ENCODE measurements around the gene KAZN. TPM values are rescaled to one million over a fixed set of nuclear protein-coding genes. Genes with fewer than 3 reads are reported as not detected.

KAZN gene
- polyA plus RNA-seq, 2 of the 4 experiments (the other 2 are of a cell fraction) = 1.3 to 1.9 TPM

- Histone ChIP-seq H3K4me1 (no peaks in the 10 kb centered on the region), H3K9me3 (no peaks in the 10 kb centered on the region), H3K4me2 (no peak overlapping the region), H3K27ac (no peak overlapping the region), H3K4me3 (no peak overlapping the region)
- DNase-seq (ENCODE audit: low read depth in 1 of 2, low spot score in 1 of 2) = no peak
- no peak for ATAC-seq
- no peak for TF ChIP-seq EHF (CRISPR knock-in tag; IDR thresholded peaks at IDR 0.05)
- no peak for TF ChIP-seq ATOH8 (CRISPR knock-in tag; IDR thresholded peaks at IDR 0.05; ENCODE audit: low read depth)
- no peak for TF ChIP-seq NPAS2 (CRISPR knock-in tag; IDR thresholded peaks at IDR 0.05; ENCODE audit: borderline replicate concordance)
- no peak for TF ChIP-seq GATA3 (IDR thresholded peaks at IDR 0.05; ENCODE audit: borderline replicate concordance)
- no peak for TF ChIP-seq ZSCAN20 (CRISPR knock-in tag; IDR thresholded peaks at IDR 0.05)
- no peak for TF ChIP-seq FOSB (CRISPR knock-in tag; IDR thresholded peaks at IDR 0.05)
- TF ChIP-seq MAZ (IDR thresholded peaks at IDR 0.05; ENCODE audit: borderline replicate concordance, low read depth, low read length) = no peak
- TF ChIP-seq NFE2L2 (conservative IDR thresholded peaks at IDR 0.05; ENCODE audit: low read length) = no peak
- TF ChIP-seq HES2 (IDR thresholded peaks at IDR 0.05) = no peak
- no peak for TF ChIP-seq HDAC2 (IDR thresholded peaks at IDR 0.05)
- TF ChIP-seq BCL3 (IDR thresholded peaks at IDR 0.05) = no peak
- no peak for TF ChIP-seq ZFP36 (IDR thresholded peaks at IDR 0.05; ENCODE audit: borderline replicate concordance, partially characterized antibody)
- no peak for TF ChIP-seq REST (IDR thresholded peaks at IDR 0.05)
- no peak for TF ChIP-seq USF2 (IDR thresholded peaks at IDR 0.05)
- no peak for TF ChIP-seq FOXS1 (CRISPR knock-in tag; IDR thresholded peaks at IDR 0.05)
- TF ChIP-seq TP53 (CRISPR knock-in tag; IDR thresholded peaks at IDR 0.05) = no peak
- no peak for TF ChIP-seq PHF8 (IDR thresholded peaks at IDR 0.05; ENCODE audit: borderline replicate concordance, low read depth)
- no peak for TF ChIP-seq CBX8 (IDR thresholded peaks at IDR 0.05)
- no peak for TF ChIP-seq PBX3 (IDR thresholded peaks at IDR 0.05)
- TF ChIP-seq MAFK (IDR thresholded peaks at IDR 0.05; ENCODE audit: partially characterized antibody) = no peak
- CTCF ChIA-PET = no interaction called here
- 95% methylated on average over 7 of the region's 7 CpGs for WGBS (ENCODE audit: missing lambda C conversion rate)
- FAIRE-seq = no peak
- POLR2A ChIA-PET = no interaction called here
These were observed 465.3 kb downstream of the KAZN start for GRCh38 chr1:15063783-15064182.

Data from A549 (cell line).